ENCODE results near the gene DUS1L.

The DUS1L gene

DNA sequence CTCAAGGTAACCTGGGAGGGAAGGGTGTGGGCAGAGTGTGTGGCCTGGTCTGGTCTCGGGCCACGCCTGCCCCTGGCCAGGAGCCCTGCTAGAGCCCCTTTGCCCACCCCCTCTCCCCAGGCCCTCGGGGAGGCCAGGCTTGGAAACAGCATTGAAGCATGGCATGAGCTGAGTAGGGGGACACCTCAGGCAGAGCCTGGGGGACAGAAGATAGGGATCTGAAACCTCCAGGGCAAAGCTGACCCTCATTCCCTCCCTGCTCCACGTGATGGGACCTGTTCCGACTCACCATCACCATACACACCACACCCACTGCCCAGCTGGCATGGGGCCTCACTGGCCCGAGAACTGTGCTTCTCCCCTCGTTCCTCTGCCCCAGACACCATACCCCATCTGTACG, 16.5 kb downstream of the DUS1L start:
- Histone ChIP-seq H3K9me3 (ENCODE audit: insufficient read depth, low read length, severe bottlenecking) (no peaks in the 10 kb centered on the region), H3K79me2 (ENCODE audit: insufficient read depth, low read length) (peaks cover 32% of the 10 kb centered on the region), H3K9ac (ENCODE audit: low read depth, low read length) (no peak overlapping the region), H3K27me3 (ENCODE audit: insufficient read depth, low read length, poor library complexity) (no peaks in the 10 kb centered on the region), H3K4me1 (ENCODE audit: insufficient read depth, low read length) (peaks cover 38% of the 10 kb centered on the region), H4K20me1 (ENCODE audit: insufficient read depth, low read length) (peaks cover 21% of the 10 kb centered on the region), H3K4me3 (ENCODE audit: low read depth in 1 of 2, low read length in 2 of 2) (no peak overlapping the region), H3K36me3 (ENCODE audit: insufficient read depth, low read length) (peaks cover 37% of the 10 kb centered on the region), H2AFZ (ENCODE audit: low read depth, low read length) (no peak overlapping the region), H3K4me2 (ENCODE audit: insufficient read depth, low read length) (peak overlapping the region; percentile 98; the same call in 1 of the 2 replicates), H3K27ac (ENCODE audit: low read length) (no peak overlapping the region)
- no peak for ATAC-seq (ENCODE audit: insufficient read depth, low read depth)
- DNase-seq: no peak
- TF ChIP-seq, protein P1, sequence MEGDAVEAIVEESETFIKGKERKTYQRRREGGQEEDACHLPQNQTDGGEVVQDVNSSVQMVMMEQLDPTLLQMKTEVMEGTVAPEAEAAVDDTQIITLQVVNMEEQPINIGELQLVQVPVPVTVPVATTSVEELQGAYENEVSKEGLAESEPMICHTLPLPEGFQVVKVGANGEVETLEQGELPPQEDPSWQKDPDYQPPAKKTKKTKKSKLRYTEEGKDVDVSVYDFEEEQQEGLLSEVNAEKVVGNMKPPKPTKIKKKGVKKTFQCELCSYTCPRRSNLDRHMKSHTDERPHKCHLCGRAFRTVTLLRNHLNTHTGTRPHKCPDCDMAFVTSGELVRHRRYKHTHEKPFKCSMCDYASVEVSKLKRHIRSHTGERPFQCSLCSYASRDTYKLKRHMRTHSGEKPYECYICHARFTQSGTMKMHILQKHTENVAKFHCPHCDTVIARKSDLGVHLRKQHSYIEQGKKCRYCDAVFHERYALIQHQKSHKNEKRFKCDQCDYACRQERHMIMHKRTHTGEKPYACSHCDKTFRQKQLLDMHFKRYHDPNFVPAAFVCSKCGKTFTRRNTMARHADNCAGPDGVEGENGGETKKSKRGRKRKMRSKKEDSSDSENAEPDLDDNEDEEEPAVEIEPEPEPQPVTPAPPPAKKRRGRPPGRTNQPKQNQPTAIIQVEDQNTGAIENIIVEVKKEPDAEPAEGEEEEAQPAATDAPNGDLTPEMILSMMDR (IDR thresholded peaks at IDR 0.05; ENCODE audit: borderline replicate concordance, extremely low read depth, low read length, poor library complexity, severe bottlenecking): no peak
- no peak for TF ChIP-seq EZH2 (IDR thresholded peaks at IDR 0.05; ENCODE audit: borderline replicate concordance, low read depth, low read length, severe bottlenecking)

DNA sequence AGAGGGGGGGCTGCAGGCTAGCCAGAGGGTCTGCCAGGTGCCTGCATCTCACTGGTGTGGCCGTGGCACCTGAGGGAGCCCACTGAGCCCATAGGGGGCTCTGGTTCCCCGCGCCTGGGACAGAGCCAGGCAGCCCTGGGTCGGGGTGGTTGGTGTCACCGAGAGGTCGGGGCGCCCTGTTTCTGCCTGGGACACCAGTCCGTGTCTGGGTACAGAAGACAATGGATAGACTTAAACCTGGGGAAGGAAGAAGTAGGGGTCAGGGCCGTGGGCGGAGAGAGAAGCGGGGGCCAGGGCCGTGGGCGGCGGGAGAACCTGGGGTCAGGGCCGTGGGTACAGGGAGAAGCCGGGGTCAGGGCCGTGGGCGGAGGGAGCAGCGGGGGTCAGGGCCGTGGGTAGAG, 17.0 kb downstream of the DUS1L start:
- no peaks in the 10 kb centered on the region for H3K27me3 ChIP-seq (ENCODE audit: insufficient read depth, low read length, poor library complexity)
- peaks cover 32% of the 10 kb centered on the region for H3K36me3 ChIP-seq (ENCODE audit: insufficient read depth, low read length)
- TF ChIP-seq, protein P1 (IDR thresholded peaks at IDR 0.05; ENCODE audit: borderline replicate concordance, extremely low read depth, low read length, poor library complexity, severe bottlenecking): no peak
- no peak for TF ChIP-seq EZH2 (IDR thresholded peaks at IDR 0.05; ENCODE audit: borderline replicate concordance, low read depth, low read length, severe bottlenecking)
- no peak for DNase-seq
- peaks cover 26% of the 10 kb centered on the region for H3K79me2 ChIP-seq (ENCODE audit: insufficient read depth, low read length)
- no peak for ATAC-seq (ENCODE audit: insufficient read depth, low read depth)
- H3K27ac ChIP-seq (ENCODE audit: low read length): no peak overlapping the region
- peaks cover 33% of the 10 kb centered on the region for H3K4me1 ChIP-seq (ENCODE audit: insufficient read depth, low read length)
- H3K9me3 ChIP-seq (ENCODE audit: insufficient read depth, low read length, severe bottlenecking): no peaks in the 10 kb centered on the region
- no peak overlapping the region for H3K4me2 ChIP-seq (ENCODE audit: insufficient read depth, low read length)
- H2AFZ ChIP-seq (ENCODE audit: low read depth, low read length): no peak overlapping the region
- H3K9ac ChIP-seq (ENCODE audit: low read depth, low read length): no peak overlapping the region
- H4K20me1 ChIP-seq (ENCODE audit: insufficient read depth, low read length): peaks cover 16% of the 10 kb centered on the region
- no peak overlapping the region for H3K4me3 ChIP-seq (ENCODE audit: low read depth in 1 of 2, low read length in 2 of 2)

DNA sequence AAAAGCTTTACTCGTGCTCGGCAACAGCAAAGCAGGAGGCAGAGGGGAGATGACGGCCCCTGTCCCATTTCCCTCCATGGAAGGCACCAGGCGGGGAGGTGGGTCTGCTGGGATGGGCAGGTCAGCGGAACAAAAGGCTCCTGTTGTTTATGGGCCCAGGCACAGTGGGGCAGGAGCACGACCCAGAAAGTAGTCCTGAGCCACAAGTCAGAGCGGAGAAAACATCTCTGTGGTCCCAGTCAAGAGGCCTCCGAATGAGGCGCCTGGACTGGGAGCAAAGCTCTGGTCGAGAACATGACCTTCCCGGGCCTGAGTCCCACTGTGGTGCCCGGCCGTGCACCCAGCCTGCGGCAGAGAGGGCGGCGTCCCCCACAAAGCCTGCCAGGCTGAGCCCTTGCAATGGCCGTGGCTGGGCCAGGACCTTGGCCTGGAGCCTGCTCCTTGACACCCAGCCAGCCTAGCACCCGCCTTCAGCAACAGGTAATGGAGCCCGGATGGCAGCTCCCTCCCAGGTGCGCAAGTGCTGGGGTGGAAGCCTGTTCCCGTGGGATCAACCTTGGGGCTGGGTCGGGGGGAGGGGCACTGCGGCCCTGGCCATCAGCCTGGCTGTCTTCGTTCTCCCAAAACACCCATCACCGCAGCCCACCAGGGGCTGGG, 17.6 kb downstream of the DUS1L start:
- Histone ChIP-seq H3K9ac (ENCODE audit: low read depth, low read length) (no peak overlapping the region), H4K20me1 (ENCODE audit: insufficient read depth, low read length) (peaks cover 10% of the 10 kb centered on the region), H3K9me3 (ENCODE audit: insufficient read depth, low read length, severe bottlenecking) (no peaks in the 10 kb centered on the region), H3K4me3 (ENCODE audit: low read depth in 1 of 2, low read length in 2 of 2) (no peak overlapping the region), H2AFZ (ENCODE audit: low read depth, low read length) (no peak overlapping the region), H3K79me2 (ENCODE audit: insufficient read depth, low read length) (peaks cover 21% of the 10 kb centered on the region), H3K4me1 (ENCODE audit: insufficient read depth, low read length) (peaks cover 27% of the 10 kb centered on the region), H3K27me3 (ENCODE audit: insufficient read depth, low read length, poor library complexity) (no peaks in the 10 kb centered on the region), H3K27ac (ENCODE audit: low read length) (no peak overlapping the region), H3K36me3 (ENCODE audit: insufficient read depth, low read length) (peaks cover 26% of the 10 kb centered on the region), H3K4me2 (ENCODE audit: insufficient read depth, low read length) (no peak overlapping the region)
- TF ChIP-seq, protein P1 (IDR thresholded peaks at IDR 0.05; ENCODE audit: borderline replicate concordance, extremely low read depth, low read length, poor library complexity, severe bottlenecking): no peak
- no peak for TF ChIP-seq EZH2 (IDR thresholded peaks at IDR 0.05; ENCODE audit: borderline replicate concordance, low read depth, low read length, severe bottlenecking)
- DNase-seq (no peak), ATAC-seq (ENCODE audit: insufficient read depth, low read depth) (no peak)

Measured in DND-41 (cell line).